HEK293 (cell line): ENCODE measurements around the gene ARHGEF7.

Source experiments
- CTCF ChIA-PET: fragments of 350-600 bp; formaldehyde crosslinking; extraction: SDS; loops from one replicate; lab custom pipeline; 2021; ENCODE audit warnings: antibody characterized with exemption; lab: Yijun Ruan, JAX
- POLR2A ChIA-PET: fragments of 300-600 bp; formaldehyde crosslinking; extraction: SDS; loops from one replicate; lab custom pipeline; 2020; ENCODE audit warnings: antibody characterized with exemption, inconsistent platforms; lab: Yijun Ruan, JAX
- H3K27ac ChIP-seq: fragments of 200-500 bp; sonication (Bioruptor generic); 2 replicates; pipeline ENCODE4 v1.5.1; 2014; ENCODE audit warnings: low read depth, low read length, control low read depth, inconsistent platforms; ENCODE audit errors: extremely low read depth
- H3K36me3 ChIP-seq, 2 experiments: fragments of 200-500 bp in 1 of 2; sonication (Bioruptor generic) in 1 of 2; 1 replicate in 1 of 2; 2 replicates in 1 of 2; pipeline ENCODE4 v1.5.1; 2014 to 2017; ENCODE audit warnings: inconsistent platforms in 2 of 2, low read length in 2 of 2; ENCODE audit not compliant: control insufficient read depth in 2 of 2, insufficient read depth in 1 of 2
- H3K4me1 ChIP-seq: fragments of 200-500 bp; sonication (Bioruptor generic); 2 replicates; pipeline ENCODE4 v1.5.1; 2014; ENCODE audit warnings: mild to moderate bottlenecking, low read length, inconsistent platforms; ENCODE audit not compliant: control insufficient read depth, insufficient read depth
- H3K4me3 ChIP-seq: 2 replicates; pipeline ENCODE4 v1.5.1; 2011; ENCODE audit warnings: low read depth, mild to moderate bottlenecking, control low read depth, low read length, moderate library complexity
- H3K9me3 ChIP-seq: fragments of 200-500 bp; sonication (Bioruptor generic); 2 replicates; pipeline ENCODE4 v1.5.1; 2014; ENCODE audit warnings: low read depth, low read length, inconsistent platforms; ENCODE audit not compliant: control insufficient read depth, insufficient read depth
- CTCF ChIP-seq: fragments of 450-650 bp; formaldehyde crosslinking; IDR thresholded peaks from 2 replicates; pipeline ENCODE4 v1.5.1; 2016; ENCODE audit warnings: missing biosample characterization, missing genetic modification characterization
- RBAK ChIP-seq: fragments of 450-650 bp; formaldehyde crosslinking; IDR thresholded peaks from 2 replicates; pipeline ENCODE4 v1.5.1; 2016; ENCODE audit warnings: missing biosample characterization, missing genetic modification characterization
- ZBTB21 ChIP-seq: fragments of 450-650 bp; formaldehyde crosslinking; IDR thresholded peaks from 2 replicates; pipeline ENCODE4 v1.5.1; 2017; ENCODE audit warnings: missing biosample characterization, missing genetic modification characterization
- ZIC2 ChIP-seq: fragments of 450-650 bp; formaldehyde crosslinking; IDR thresholded peaks from 2 replicates; pipeline ENCODE4 v1.5.1; 2016; ENCODE audit warnings: missing biosample characterization, missing genetic modification characterization
- ZNF121 ChIP-seq: fragments of 450-650 bp; formaldehyde crosslinking; IDR thresholded peaks from 2 replicates; pipeline ENCODE4 v1.5.1; 2016; ENCODE audit warnings: missing biosample characterization, missing genetic modification characterization
- ZNF148 ChIP-seq: fragments of 450-650 bp; formaldehyde crosslinking; IDR thresholded peaks from 2 replicates; pipeline ENCODE4 v1.5.0; 2017; ENCODE audit warnings: missing biosample characterization, missing genetic modification characterization, borderline replicate concordance
- ZNF221 ChIP-seq: fragments of 450-650 bp; formaldehyde crosslinking; IDR thresholded peaks from 2 replicates; pipeline ENCODE4 v1.5.1; 2017; ENCODE audit warnings: missing biosample characterization, missing genetic modification characterization, borderline replicate concordance
- ZNF23 ChIP-seq: fragments of 450-650 bp; formaldehyde crosslinking; IDR thresholded peaks from 2 replicates; pipeline ENCODE4 v1.5.1; 2016; ENCODE audit warnings: missing biosample characterization, missing genetic modification characterization, borderline replicate concordance
- ZNF26 ChIP-seq: fragments of 450-650 bp; formaldehyde crosslinking; IDR thresholded peaks from 2 replicates; pipeline ENCODE4 v1.5.1; 2016; ENCODE audit warnings: missing biosample characterization, missing genetic modification characterization
- ZNF398 ChIP-seq: fragments of 450-650 bp; formaldehyde crosslinking; IDR thresholded peaks from 2 replicates; pipeline ENCODE4 v1.5.1; 2017; ENCODE audit warnings: missing biosample characterization, missing genetic modification characterization
- ZNF423 ChIP-seq: fragments of 450-650 bp; formaldehyde crosslinking; IDR thresholded peaks from 2 replicates; pipeline ENCODE4 v1.5.1; 2016; ENCODE audit warnings: missing biosample characterization, missing genetic modification characterization
- ZNF560 ChIP-seq: fragments of 450-650 bp; formaldehyde crosslinking; IDR thresholded peaks from 2 replicates; pipeline ENCODE4 v1.5.1; 2017; ENCODE audit warnings: missing biosample characterization, missing genetic modification characterization, borderline replicate concordance
- ZNF837 ChIP-seq: fragments of 450-650 bp; formaldehyde crosslinking; IDR thresholded peaks from 2 replicates; pipeline ENCODE4 v1.5.1; 2016; ENCODE audit warnings: missing biosample characterization, missing genetic modification characterization
- TF ChIP-seq, protein P1 (sequence below): fragments of 450-650 bp; formaldehyde crosslinking; conservative IDR thresholded peaks from 2 replicates; pipeline ENCODE4 v1.5.1; 2016; ENCODE audit warnings: low read depth, missing biosample characterization, missing genetic modification characterization
- TF ChIP-seq, protein P2 (sequence below): fragments of 450-650 bp; formaldehyde crosslinking; optimal IDR thresholded peaks from 2 replicates; pipeline ENCODE3; 2016; ENCODE audit warnings: missing biosample characterization, mild to moderate bottlenecking, missing genetic modification characterization

ARHGEF7 gene

DNA sequence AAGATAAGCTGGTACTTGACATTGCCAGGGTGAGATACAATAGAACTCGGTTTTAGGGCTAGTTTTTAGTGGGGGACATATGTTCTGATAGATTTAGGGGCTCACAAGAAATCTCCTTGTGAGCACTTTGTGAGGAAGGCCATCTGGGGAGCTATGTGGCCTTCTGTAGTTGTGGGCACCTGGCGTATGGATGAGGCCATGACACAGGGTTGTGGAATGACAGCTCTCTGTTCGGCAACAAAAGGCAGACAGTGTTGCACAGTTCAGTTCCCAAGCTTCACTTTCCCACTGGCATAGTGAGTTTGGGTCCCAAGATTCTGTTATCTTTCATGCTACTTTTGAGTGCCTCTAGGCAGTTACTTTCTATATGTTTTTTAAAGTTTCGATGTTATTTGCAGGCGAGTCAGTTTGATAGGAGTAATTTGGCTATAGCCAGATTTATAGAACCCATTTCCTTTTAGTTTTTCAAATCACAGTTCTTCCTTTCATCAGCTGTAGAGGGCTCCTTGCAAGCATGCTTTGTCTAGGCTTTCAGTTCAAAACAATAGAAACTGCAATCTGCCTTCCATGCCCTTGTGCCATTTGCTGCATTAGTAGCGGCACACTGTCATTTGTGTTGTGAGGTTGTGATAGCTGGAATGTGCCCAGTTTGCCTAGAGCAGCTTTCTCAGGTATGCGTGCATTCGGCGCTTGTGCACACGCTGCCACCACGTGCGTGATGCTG is 134.7 kb downstream of the ARHGEF7 start (continued):
- TF ChIP-seq, protein P1, sequence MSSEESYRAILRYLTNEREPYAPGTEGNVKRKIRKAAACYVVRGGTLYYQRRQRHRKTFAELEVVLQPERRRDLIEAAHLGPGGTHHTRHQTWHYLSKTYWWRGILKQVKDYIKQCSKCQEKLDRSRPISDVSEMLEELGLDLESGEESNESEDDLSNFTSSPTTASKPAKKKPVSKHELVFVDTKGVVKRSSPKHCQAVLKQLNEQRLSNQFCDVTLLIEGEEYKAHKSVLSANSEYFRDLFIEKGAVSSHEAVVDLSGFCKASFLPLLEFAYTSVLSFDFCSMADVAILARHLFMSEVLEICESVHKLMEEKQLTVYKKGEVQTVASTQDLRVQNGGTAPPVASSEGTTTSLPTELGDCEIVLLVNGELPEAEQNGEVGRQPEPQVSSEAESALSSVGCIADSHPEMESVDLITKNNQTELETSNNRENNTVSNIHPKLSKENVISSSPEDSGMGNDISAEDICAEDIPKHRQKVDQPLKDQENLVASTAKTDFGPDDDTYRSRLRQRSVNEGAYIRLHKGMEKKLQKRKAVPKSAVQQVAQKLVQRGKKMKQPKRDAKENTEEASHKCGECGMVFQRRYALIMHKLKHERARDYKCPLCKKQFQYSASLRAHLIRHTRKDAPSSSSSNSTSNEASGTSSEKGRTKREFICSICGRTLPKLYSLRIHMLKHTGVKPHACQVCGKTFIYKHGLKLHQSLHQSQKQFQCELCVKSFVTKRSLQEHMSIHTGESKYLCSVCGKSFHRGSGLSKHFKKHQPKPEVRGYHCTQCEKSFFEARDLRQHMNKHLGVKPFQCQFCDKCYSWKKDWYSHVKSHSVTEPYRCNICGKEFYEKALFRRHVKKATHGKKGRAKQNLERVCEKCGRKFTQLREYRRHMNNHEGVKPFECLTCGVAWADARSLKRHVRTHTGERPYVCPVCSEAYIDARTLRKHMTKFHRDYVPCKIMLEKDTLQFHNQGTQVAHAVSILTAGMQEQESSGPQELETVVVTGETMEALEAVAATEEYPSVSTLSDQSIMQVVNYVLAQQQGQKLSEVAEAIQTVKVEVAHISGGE (tag by site-specific recombination), result no peak
- TF ChIP-seq ZIC2 (tag by site-specific recombination) (no peak), ZNF148 (tag by site-specific recombination) (no peak), ZNF23 (tag by site-specific recombination) (no peak), ZNF121 (tag by site-specific recombination) (no peak), CTCF (tag by site-specific recombination) (no peak), RBAK (tag by site-specific recombination) (no peak), ZNF837 (tag by site-specific recombination) (no peak), ZNF26 (tag by site-specific recombination) (no peak), ZBTB21 (tag by site-specific recombination) (no peak)
- TF ChIP-seq, protein P2, sequence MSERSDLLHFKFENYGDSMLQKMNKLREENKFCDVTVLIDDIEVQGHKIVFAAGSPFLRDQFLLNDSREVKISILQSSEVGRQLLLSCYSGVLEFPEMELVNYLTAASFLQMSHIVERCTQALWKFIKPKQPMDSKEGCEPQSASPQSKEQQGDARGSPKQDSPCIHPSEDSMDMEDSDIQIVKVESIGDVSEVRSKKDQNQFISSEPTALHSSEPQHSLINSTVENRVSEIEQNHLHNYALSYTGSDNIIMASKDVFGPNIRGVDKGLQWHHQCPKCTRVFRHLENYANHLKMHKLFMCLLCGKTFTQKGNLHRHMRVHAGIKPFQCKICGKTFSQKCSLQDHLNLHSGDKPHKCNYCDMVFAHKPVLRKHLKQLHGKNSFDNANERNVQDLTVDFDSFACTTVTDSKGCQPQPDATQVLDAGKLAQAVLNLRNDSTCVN (tag by site-specific recombination), result no peak

GRCh38 chr13:111251646-111252445 is 136.7 kb downstream of the ARHGEF7 start:
- Histone ChIP-seq H3K27ac (no peak overlapping the region), H3K4me1 (0 out of 2 replicates have a peak, but pooled peaks cover 4% of the 10 kb centered on the region), H3K4me3 (no peak overlapping the region), H3K36me3 (peaks cover 0 to 20% of the 10 kb centered on the region in 2 experiments; a peak in 1 of 3 replicates), H3K9me3 (no peaks in the 10 kb centered on the region)
- ChIA-PET POLR2A (no interaction called here), CTCF (interaction anchor here (1.3 kb wide), 1 partner anchor 29 kb away, joined by 3 read pairs; no protein-coding TSS in a partner anchor)
- TF ChIP-seq ZNF398 (no peak), ZNF560 (tag by site-specific recombination) (no peak), ZNF221 (no peak), ZNF423 (no peak)
- TF ChIP-seq, protein P1 (tag by site-specific recombination), result no peak
